KMS-11 (cell line): Measurements from ENCODE around the gene MYO18B.

Source experiments
- H2AFZ ChIP-seq: fragments of 200-600 bp; sonication (generic); 2 replicates; pipeline ENCODE4 v1.6.1; 2016; ENCODE audit warnings: antibody characterized with exemption, mixed run types, low read depth
- H3K27ac ChIP-seq: fragments of 200-600 bp; sonication (generic); 2 replicates; pipeline ENCODE4 v1.6.1; 2016; ENCODE audit warnings: mild to moderate bottlenecking, mixed run types
- H3K27me3 ChIP-seq: fragments of 200-600 bp; sonication (generic); 2 replicates; pipeline ENCODE4 v1.6.1; 2017; ENCODE audit warnings: mild to moderate bottlenecking, low read depth, mixed run types, moderate library complexity; ENCODE audit not compliant: insufficient read depth
- H3K36me3 ChIP-seq: fragments of 200-600 bp; sonication (generic); 2 replicates; pipeline ENCODE4 v1.6.1; 2017; ENCODE audit warnings: mild to moderate bottlenecking, mixed run types; ENCODE audit not compliant: insufficient read depth
- H3K4me1 ChIP-seq: fragments of 200-600 bp; sonication (generic); 2 replicates; pipeline ENCODE4 v1.6.1; 2016; ENCODE audit warnings: mild to moderate bottlenecking, low read depth, mixed run types; ENCODE audit not compliant: poor library complexity, severe bottlenecking
- H3K4me2 ChIP-seq: fragments of 200-600 bp; sonication (generic); 2 replicates; pipeline ENCODE4 v1.7.0; 2016; ENCODE audit warnings: mild to moderate bottlenecking, mixed run types
- H3K4me3 ChIP-seq: fragments of 200-600 bp; sonication (generic); IDR thresholded peaks from 2 replicates; pipeline ENCODE4 v1.6.1; 2017; ENCODE audit warnings: low read depth, low read length, mixed read lengths; ENCODE audit not compliant: insufficient read depth
- H3K79me2 ChIP-seq: fragments of 200-600 bp; sonication (generic); 2 replicates; pipeline ENCODE4 v1.6.1; 2016; ENCODE audit warnings: low read depth, mixed run types; ENCODE audit not compliant: insufficient read depth
- H3K9ac ChIP-seq: fragments of 200-600 bp; sonication (generic); 2 replicates; pipeline ENCODE4 v1.6.1; 2016; ENCODE audit warnings: mild to moderate bottlenecking, mixed run types
- H4K20me1 ChIP-seq: fragments of 200-600 bp; sonication (generic); 2 replicates; pipeline ENCODE4 v1.6.1; 2016; ENCODE audit warnings: mild to moderate bottlenecking, mixed run types; ENCODE audit not compliant: insufficient read depth
- CTCF ChIP-seq: fragments of 200-600 bp; sonication (generic); conservative IDR thresholded peaks from 2 replicates; pipeline ENCODE4 v1.6.1; 2017; ENCODE audit warnings: low read depth, mild to moderate bottlenecking, antibody characterized with exemption, low read length, moderate library complexity, mixed read lengths

Gene MYO18B

GRCh38 chr22:25908755-25909154 lies 166.8 kb downstream of the MYO18B start:
- H3K79me2 ChIP-seq = no peaks in the 10 kb centered on the region
- H4K20me1 ChIP-seq = no peaks in the 10 kb centered on the region
- H2AFZ ChIP-seq = no peak overlapping the region

GRCh38 chr22:25909614-25910387 lies 167.8 kb downstream of the MYO18B start:
- no peak for TF ChIP-seq CTCF
- H3K9ac ChIP-seq = no peak overlapping the region
- H3K4me3 ChIP-seq = no peak overlapping the region
- no peaks in the 10 kb centered on the region for H3K36me3 ChIP-seq
- no peaks in the 10 kb centered on the region for H3K79me2 ChIP-seq
- no peak overlapping the region for H3K4me2 ChIP-seq
- H3K4me1 ChIP-seq = no peaks in the 10 kb centered on the region
- no peak overlapping the region for H2AFZ ChIP-seq
- H3K27me3 ChIP-seq = no peaks in the 10 kb centered on the region
- no peak overlapping the region for H3K27ac ChIP-seq
- H4K20me1 ChIP-seq = no peaks in the 10 kb centered on the region

More at GRCh38 chr22:25908755-25909154, 166.8 kb downstream of the MYO18B start:
- Histone ChIP-seq H3K4me1 (no peaks in the 10 kb centered on the region), H3K9ac (no peak overlapping the region), H3K27me3 (no peaks in the 10 kb centered on the region), H3K4me2 (no peak overlapping the region), H3K4me3 (no peak overlapping the region), H3K27ac (no peak overlapping the region), H3K36me3 (no peaks in the 10 kb centered on the region)
- no peak for TF ChIP-seq CTCF

- H3K27ac ChIP-seq = no peak overlapping the region
- H3K9ac ChIP-seq = no peak overlapping the region
- H3K4me1 ChIP-seq = no peaks in the 10 kb centered on the region
- H3K4me2 ChIP-seq = no peak overlapping the region
- H3K4me3 ChIP-seq = no peak overlapping the region
- H2AFZ ChIP-seq = no peak overlapping the region
- TF ChIP-seq CTCF = no peak
- H3K36me3 ChIP-seq = no peaks in the 10 kb centered on the region
- H3K27me3 ChIP-seq = no peaks in the 10 kb centered on the region
- no peaks in the 10 kb centered on the region for H3K79me2 ChIP-seq
- no peaks in the 10 kb centered on the region for H4K20me1 ChIP-seq
Measured at GRCh38 chr22:25911243-25911972, 169.4 kb downstream of the MYO18B start.

GRCh38 chr22:25919452-25919851 lies 177.5 kb downstream of the MYO18B start:
- Histone ChIP-seq H3K27me3 (no peaks in the 10 kb centered on the region), H3K36me3 (no peaks in the 10 kb centered on the region), H3K27ac (no peak overlapping the region), H3K4me2 (no peak overlapping the region), H3K79me2 (no peaks in the 10 kb centered on the region), H2AFZ (no peak overlapping the region), H4K20me1 (no peaks in the 10 kb centered on the region), H3K9ac (no peak overlapping the region), H3K4me1 (no peaks in the 10 kb centered on the region), H3K4me3 (no peak overlapping the region)
- no peak for TF ChIP-seq CTCF
